NCI-H446 (cell line): Measurements from ENCODE around the gene SLC11A1.

Experiments
- DNase-seq, 2 experiments: peaks; one replicate each; lab custom pipeline; 2025; lab: John Stamatoyannopoulos, UW

SLC11A1 gene

DNA sequence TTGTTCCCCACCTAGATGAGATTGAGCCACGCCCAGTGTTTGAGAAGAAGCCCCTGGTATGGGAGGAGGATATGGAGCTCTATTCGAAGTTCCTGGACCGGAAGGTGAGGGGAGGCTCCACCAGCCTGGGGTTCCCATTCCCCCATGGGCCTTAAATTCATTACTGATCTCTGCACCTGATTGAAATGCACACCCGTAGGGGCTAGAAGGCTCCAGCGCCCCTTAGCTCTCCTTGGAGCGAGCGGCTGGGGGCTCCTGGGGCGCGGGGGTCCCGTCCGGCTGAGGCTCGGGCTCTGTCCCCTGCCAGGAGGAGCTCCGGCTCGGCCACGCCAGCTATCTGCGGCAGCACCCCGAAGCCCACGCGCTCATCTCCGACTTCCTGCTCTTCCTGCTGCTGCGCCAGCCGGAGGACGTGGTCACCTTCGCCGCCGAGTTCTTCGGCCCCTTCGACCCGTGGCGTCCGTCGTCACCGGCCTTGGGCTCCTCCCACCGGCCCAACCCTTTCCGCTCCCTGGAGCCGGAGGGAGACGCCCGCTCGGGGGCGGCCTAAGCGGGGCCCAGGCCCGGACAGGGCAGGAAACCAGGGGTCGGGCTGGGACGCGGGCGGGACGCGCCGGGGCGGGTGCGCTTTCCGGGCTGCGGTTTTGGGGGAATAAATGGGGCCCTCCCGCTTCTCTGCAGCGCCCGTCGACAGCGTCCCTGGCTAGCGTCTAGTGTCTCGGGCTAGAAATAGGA, 14.5 kb upstream of the SLC11A1 start:
- DNase-seq, result no peak

DNA sequence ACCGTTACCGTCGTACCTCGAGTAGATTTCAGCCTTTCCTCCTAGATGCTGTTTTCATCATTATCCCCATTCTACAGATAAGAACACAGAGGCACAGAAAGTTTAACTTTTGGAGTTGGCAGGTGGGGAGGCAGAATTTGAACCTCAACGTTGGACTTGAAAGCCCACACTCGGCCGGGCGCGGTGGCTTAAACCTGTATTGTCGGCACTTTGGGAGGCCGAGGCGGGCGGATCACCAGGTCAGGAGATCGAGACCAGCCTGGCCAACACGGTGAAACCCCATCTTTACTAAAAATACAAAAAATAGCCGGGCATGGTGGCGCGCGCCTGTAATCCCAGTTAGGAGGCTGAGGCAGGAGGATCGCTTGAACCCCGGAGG, 13.9 kb upstream of the SLC11A1 start:
- DNase-seq, result no peak

GRCh38 chr2:218368621-218369153, 13.4 kb upstream of the SLC11A1 start:
- no peak for DNase-seq

GRCh38 chr2:218369330-218369729, 12.7 kb upstream of the SLC11A1 start:
- no peak for DNase-seq

- DNase-seq, result no peak
Measured at GRCh38 chr2:218370410-218371063, 11.5 kb upstream of the SLC11A1 start.

- DNase-seq, result no peak
Measured at GRCh38 chr2:218371983-218372350, 10.1 kb upstream of the SLC11A1 start.

DNA sequence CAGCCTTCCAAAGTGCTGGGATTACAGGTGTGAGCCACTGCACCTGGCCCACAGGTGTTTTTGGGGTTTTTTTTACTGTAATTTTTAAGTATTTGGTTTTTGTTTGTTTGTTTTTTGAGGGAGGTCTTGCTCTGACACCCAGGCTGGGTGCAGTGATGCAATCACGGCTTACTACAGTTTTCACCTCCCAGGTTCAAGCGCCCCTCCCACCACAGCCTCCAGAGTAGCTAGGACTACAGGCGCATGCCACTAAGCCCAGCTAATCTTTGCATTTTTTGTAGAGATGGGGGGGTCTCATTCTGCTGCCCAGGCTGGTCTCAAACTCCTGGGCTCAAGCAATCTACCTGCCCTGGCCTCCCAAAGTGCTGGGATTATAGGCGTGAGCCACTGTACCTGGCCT, 7.3 kb upstream of the SLC11A1 start:
- no peak for DNase-seq

DNA sequence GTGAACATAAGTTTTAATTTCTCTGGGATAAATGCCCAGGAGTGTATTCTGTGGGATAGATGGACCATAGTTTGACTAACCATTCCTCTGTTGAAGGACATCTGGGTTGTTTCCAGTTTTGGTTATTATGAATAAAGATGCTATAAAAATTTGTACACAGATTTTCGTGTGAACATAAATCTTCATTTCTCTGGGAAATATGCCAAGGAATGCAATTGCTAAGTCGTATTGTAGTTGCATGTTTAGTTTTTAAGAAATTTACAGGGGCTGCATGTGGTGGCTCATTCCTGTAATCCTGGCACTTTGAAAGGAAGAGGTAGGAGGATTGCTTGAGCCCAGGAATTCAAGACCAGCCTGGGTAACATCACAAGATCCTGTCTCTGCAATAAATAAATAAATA, 6.9 kb upstream of the SLC11A1 start:
- peak in 1 of 2 experiments; percentile 29 for DNase-seq

GRCh38 chr2:218378053-218378452, 4.0 kb upstream of the SLC11A1 start:
- DNase-seq, result no peak

GRCh38 chr2:218382785-218383184, 712 bp downstream of the SLC11A1 start:
- DNase-seq, result no peak

DNA sequence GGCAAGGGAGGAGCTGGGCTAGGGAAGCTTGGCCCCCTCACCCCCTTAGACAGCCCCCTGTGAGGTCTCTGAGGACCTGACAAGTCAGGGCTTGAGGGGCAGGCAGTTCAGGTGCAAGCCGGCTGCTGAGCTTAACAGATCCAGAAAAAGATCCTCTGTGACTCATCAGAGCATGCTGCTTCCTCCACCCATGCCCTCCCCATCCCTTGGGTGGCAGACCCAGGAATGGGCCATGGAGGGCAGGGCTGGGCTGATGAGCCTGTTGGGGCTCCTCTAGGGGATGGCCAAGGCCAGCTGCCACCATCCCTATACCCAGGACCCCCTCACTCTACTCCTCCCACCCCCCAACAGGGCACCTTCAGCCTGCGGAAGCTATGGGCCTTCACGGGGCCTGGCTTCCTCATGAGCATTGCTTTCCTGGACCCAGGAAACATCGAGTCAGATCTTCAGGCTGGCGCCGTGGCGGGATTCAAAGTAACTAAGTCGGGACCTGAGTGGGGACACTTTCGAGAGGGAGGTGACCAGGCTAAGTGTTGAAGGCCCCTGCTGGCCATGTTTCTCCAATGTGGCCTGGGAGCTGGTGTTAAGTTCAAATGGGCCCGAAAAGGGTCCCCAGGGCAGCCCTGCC, 1.9 kb downstream of the SLC11A1 start:
- no peak for DNase-seq

- DNase-seq, result no peak
Measured at GRCh38 chr2:218384975-218385374, 2.9 kb downstream of the SLC11A1 start.

GRCh38 chr2:218386505-218387368, 4.7 kb downstream of the SLC11A1 start:
- no peak for DNase-seq

DNA sequence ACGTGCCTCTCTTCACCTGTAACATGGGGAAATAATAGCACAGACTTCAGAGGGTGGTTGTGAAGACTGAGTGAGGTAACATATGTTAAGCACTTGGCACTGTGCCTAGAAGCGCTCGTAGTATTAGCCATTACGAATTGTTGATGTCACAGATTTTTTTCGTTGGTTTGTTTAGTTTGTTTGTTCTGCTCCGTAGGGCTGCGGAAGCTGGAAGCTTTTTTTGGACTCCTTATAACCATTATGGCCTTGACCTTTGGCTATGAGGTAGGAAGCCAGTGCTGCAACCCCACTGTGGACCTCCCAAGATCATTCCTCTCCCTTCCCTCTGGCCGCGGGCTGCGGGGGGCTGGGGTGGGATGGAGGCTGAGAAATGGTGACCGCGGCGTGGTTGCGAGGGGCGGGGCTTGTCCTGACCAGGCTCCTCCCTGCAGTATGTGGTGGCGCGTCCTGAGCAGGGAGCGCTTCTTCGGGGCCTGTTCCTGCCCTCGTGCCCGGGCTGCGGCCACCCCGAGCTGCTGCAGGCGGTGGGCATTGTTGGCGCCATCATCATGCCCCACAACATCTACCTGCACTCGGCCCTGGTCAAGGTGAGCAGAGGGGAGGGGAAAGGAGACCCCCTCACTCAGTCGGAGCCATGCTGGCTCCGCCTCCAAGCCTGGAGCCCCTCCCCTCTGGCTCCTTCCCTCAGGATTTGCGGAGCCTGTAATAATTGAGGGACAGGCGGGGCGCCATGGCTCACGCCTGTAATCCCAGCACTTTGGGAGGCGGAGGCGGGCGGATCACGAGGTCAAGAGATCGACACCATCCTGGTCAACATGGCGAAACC, 5.5 kb downstream of the SLC11A1 start:
- peak in 1 of 2 experiments; percentile 40 for DNase-seq

DNA sequence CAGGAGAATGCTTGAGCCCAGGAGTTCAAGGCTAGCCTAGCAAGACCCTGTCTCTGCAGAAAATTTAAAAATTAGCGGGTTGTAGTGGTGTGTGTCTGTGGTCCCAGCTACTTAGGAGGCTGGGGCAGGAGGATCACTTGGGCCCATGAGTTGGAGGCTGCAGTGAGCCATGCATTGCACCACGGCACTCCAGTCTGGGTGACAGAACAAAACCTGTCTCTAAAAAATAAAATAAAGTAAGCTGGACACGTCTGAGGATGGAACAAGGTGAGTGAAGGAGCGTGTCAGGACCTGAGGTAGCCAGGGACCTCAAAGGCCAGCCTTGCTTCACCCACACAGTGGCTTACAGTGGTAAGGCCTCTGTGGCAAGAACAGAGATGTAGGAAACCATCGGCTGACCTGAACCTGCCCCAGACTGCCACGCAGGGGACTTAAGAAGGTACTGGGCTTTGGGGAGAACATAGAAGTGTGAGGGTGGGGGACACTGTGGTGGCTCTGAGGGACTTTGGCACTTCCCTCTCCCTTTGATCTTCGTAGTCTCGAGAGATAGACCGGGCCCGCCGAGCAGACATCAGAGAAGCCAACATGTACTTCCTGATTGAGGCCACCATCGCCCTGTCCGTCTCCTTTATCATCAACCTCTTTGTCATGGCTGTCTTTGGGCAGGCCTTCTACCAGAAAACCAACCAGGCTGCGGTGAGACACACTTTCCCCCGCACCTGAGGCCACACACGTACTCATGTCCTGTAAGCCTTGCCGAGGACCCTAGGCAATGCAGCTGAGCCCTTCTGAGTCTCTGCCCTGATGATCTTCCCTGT, 7.5 kb downstream of the SLC11A1 start:
- no peak for DNase-seq

DNA sequence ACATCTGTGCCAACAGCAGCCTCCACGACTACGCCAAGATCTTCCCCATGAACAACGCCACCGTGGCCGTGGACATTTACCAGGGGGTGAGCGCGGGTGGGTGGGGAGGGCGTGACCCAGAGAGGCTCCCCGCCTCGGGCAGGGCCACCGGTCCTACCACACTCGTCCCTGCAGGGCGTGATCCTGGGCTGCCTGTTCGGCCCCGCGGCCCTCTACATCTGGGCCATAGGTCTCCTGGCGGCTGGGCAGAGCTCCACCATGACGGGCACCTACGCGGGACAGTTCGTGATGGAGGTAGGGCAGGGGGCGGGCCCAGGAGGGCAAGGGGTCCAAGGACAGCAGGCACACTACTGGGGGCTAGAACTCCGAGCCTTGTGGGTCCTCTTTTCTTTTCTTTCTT, 9.1 kb downstream of the SLC11A1 start:
- no peak for DNase-seq

GRCh38 chr2:218392459-218392858, 10.4 kb downstream of the SLC11A1 start:
- no peak for DNase-seq

- DNase-seq, result no peak
Measured at GRCh38 chr2:218392891-218393462, 10.9 kb downstream of the SLC11A1 start.

- DNase-seq, result no peak
Measured at GRCh38 chr2:218393750-218394290, 11.7 kb downstream of the SLC11A1 start.
